ENCODE results near the gene STRN. TPM values are rescaled to one million over a fixed set of nuclear protein-coding genes. Genes with fewer than 3 reads are reported as not detected.

The STRN gene
- total RNA-seq, 8 experiments from 2014 or later: 9.0 to 20.0 (median 10.5) TPM

DNA sequence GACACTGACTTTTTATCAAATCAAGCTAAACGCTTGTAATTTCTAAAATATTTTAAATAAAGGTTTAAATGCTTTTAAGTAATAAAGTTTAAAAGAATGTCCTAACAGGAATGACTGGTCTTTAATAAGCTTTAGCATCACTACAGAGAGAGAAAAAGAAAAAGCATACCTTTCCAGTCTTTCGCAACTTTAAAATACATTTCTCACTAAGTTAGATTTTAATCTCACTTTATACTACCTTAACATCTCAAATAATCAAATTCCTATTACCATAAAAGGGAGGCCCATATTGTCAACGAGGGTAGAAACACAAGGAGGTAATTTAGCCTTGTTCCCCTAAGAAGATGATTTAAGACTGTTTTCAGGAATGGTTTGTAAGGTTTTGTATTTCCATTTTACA is 80.7 kb downstream of the STRN start:
- no peak for ATAC-seq (replicated peaks in 6 of 8)
- in situ Hi-C loops (cut with MboI; ENCODE audit: low pct_unique_long_range_greater_than_20kb in 2 of 9, low sequenced_read_pairs in 9 of 9, unreplicated experiment in 9 of 9): no loop called here
- no peak overlapping the region for H3K4me3 ChIP-seq
- no peak overlapping the region for H3K27ac ChIP-seq
- 56 to 100% (median 94%) methylated on average over 1 to 3 of the region's 3 CpGs for WGBS, 10 experiments
- H3K4me1 ChIP-seq (replicated peaks in 1 of 2): no peaks in the 10 kb centered on the region

DNA sequence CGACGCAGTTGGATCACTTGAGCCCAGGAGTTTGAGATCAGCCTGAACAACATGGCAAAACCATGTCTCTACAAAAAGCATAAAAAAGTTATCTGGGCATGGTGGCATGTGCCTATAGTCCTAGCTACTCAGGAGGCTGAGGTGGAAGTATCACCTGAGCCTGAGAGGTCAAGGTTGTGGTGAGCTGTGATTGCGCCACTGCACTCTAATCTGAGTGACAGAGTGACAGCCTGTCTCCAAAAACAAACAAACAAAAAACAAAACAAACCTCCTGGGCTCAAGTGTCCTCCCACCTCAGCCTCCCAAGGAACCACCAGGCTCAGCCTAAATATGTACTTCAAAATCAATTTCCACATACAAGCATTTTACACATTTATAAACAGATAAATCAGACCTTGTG is 83.8 kb downstream of the STRN start:
- no peak for ATAC-seq (replicated peaks in 6 of 8)
- in situ Hi-C loops (cut with MboI; ENCODE audit: low pct_unique_long_range_greater_than_20kb in 2 of 9, low sequenced_read_pairs in 9 of 9, unreplicated experiment in 9 of 9): no loop called here

DNA sequence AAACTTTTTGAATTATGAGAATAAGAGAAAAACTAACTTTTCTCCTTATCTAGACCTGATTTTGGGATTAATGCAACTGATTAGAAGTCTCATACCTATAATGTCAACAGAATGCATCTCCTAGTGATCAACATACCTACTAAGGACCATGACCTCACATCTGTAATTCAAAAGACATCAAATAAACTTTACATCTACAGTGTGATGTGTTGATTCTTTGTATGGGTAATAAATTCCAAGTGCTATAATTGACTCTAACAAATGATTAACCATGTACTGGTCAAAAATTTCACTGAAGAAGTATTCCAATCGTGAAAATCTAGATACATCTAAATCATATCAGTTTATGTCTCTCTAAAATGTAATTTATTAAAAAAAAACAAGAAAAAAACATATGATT is 84.5 kb downstream of the STRN start:
- in situ Hi-C loops (cut with MboI; ENCODE audit: low pct_unique_long_range_greater_than_20kb in 2 of 9, low sequenced_read_pairs in 9 of 9, unreplicated experiment in 9 of 9): no loop called here
- no peak overlapping the region for H3K4me3 ChIP-seq
- 75 to 100% (median 100%) methylated on average over 1 of the region's 1 CpG; no CpG with 5 or more reads in 3 of the 10 experiments for WGBS, 10 experiments
- no peak for ATAC-seq (replicated peaks in 6 of 8)
- H3K27ac ChIP-seq: no peak overlapping the region
- no peaks in the 10 kb centered on the region for H3K4me1 ChIP-seq (replicated peaks in 1 of 2)

More for the DNA sequence above, 83.8 kb downstream of the STRN start:
- Histone ChIP-seq H3K4me1 (replicated peaks in 1 of 2) (no peaks in the 10 kb centered on the region), H3K4me3 (no peak overlapping the region), H3K27ac (no peak overlapping the region)
- WGBS, 10 experiments: 80 to 100% (median 100%) methylated on average over 1 to 3 of the region's 3 CpGs; no CpG with 5 or more reads in 1 of the 10 experiments

DNA sequence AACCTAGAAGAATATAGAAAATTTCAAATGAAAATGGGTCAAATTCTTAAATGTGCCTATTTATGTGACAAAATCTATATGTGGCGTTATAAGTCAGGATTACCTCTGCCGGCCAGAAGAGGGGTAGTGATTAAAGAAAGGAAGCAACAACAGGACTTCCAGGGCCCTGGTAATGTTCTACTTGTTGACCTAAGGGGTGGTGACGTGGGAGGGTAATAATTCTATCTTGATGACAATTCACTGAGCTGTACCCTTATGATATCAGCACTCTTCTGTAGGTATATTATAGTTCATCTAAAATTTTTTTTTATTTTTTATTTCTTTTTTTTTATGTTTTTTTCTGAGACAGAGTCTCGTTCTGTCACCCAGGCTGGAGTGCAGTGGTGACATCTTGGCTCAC is 87.9 kb downstream of the STRN start:
- no peak for ATAC-seq (replicated peaks in 6 of 8)
- 82 to 100% (median 99%) methylated on average over 2 to 4 of the region's 4 CpGs for WGBS, 10 experiments
- in situ Hi-C loops (cut with MboI; ENCODE audit: low pct_unique_long_range_greater_than_20kb in 2 of 9, low sequenced_read_pairs in 9 of 9, unreplicated experiment in 9 of 9): no loop called here
- Histone ChIP-seq H3K4me1 (replicated peaks in 1 of 2) (no peaks in the 10 kb centered on the region), H3K4me3 (no peak overlapping the region), H3K27ac (no peak overlapping the region)

DNA sequence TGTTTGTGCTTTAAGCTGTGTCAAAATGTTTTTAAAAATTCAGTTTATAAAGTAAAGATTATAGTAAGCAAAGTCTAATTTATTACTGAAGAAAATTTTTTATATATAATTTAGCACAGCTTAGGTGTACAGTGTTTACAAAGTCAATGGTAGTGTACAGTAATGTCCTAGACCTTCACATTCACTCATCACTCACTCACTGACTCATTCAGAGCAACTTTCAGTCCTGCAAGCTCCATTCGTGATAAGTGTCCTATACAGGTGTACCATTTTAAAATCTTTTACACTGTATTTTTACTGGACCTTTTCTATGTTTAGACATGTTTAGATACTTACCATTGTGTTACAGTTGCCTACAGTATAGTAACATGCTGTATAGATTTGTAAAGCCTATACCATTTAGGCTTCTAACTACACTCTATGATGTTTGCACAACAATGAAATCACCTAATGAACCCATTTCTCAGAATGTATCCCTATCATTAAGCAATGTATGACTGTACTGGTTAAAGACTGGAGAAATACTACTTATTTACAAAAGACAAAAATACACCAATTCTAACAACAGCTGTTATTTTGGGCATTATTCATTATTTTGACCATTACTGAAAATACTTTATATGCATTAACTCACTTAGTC is 95.1 kb downstream of the STRN start:
- ATAC-seq (replicated peaks in 6 of 8): no peak
- in situ Hi-C loops (cut with MboI; ENCODE audit: low pct_unique_long_range_greater_than_20kb in 2 of 9, low sequenced_read_pairs in 9 of 9, unreplicated experiment in 9 of 9): no loop called here
- Histone ChIP-seq H3K4me3 (no peak overlapping the region), H3K4me1 (replicated peaks in 1 of 2) (no peaks in the 10 kb centered on the region), H3K27ac (no peak overlapping the region)
- 83 to 100% (median 100%) methylated on average over 1 of the region's 1 CpG; no CpG with 5 or more reads in 4 of the 10 experiments for WGBS, 10 experiments

DNA sequence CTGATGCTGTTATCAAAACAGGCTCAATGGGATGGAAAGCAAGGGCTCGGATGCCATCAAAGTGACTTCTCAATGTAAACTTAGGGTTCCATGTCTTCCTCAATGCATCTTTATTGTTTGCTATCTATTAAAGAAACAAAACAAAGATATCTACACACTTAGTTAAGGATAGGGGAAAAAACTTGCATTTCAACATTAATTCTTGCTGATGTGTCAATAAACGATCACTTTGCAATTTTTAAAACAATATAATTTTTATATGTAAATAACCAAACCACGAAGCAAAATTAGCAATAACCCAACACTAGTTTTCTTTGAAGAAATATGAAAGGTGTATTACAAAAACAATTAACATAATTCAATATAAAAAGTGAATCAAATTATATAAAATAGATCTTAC is 96.7 kb downstream of the STRN start:
- Histone ChIP-seq H3K4me3 (no peak overlapping the region), H3K27ac (no peak overlapping the region), H3K4me1 (replicated peaks in 1 of 2) (no peaks in the 10 kb centered on the region)
- 57 to 91% (median 66%) methylated on average over 3 of the region's 3 CpGs for WGBS, 10 experiments
- in situ Hi-C loops (cut with MboI; ENCODE audit: low pct_unique_long_range_greater_than_20kb in 2 of 9, low sequenced_read_pairs in 9 of 9, unreplicated experiment in 9 of 9): no loop called here
- ATAC-seq (replicated peaks in 6 of 8): no peak

DNA sequence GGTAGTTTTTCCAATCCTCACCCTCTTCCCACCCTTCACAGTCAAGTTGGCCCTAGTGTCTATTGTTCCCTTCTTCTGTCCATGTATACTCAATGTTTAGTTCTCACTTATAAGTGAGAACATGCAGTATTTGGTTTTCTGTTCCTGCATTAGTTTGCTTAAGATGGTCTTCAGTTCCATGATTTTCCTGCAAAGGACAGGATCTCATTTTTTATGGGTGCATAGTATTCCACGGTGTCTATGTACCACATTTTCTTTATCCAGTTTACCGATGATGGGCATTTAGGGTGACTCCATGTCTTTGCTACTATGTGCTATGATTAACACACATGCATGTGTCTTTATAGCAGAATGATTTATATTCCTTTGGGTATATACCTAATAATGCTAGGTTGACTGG is 104.4 kb downstream of the STRN start:
- ATAC-seq (replicated peaks in 6 of 8): no peak
- WGBS, 10 experiments: 86 to 100% (median 100%) methylated on average over 1 to 2 of the region's 2 CpGs; no CpG with 5 or more reads in 2 of the 10 experiments
- in situ Hi-C loops (cut with MboI; ENCODE audit: low pct_unique_long_range_greater_than_20kb in 2 of 9, low sequenced_read_pairs in 9 of 9, unreplicated experiment in 9 of 9): no loop called here
- H3K4me3 ChIP-seq: no peak overlapping the region
- no peak overlapping the region for H3K27ac ChIP-seq
- H3K4me1 ChIP-seq (replicated peaks in 1 of 2): no peaks in the 10 kb centered on the region

DNA sequence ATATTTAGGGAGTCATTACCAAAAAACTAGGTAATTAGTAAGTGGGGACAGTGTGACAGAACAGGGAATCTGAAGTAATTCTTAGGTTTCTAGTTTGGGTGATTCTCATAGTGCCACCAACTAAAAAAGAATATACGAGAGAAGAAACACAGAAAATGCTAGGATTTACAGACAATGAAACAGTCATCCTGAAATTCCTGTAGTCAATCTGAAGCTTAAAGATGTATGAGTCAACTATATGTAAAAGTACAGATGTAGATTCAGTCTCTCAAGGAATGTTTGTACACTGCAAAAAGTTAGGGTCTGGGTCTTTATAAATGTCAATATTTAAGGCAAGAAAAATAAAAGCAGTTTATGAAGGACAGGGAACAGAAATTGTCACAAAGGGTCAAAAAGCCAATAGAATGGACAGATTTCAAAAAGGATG is 107.0 kb downstream of the STRN start:
- WGBS, 10 experiments: 71 to 100% (median 100%) methylated on average over 1 of the region's 1 CpG; no CpG with 5 or more reads in 3 of the 10 experiments
- in situ Hi-C loops (cut with MboI; ENCODE audit: low pct_unique_long_range_greater_than_20kb in 2 of 9, low sequenced_read_pairs in 9 of 9, unreplicated experiment in 9 of 9): no loop called here
- H3K4me1 ChIP-seq (replicated peaks in 1 of 2): no peaks in the 10 kb centered on the region
- H3K4me3 ChIP-seq: no peak overlapping the region
- no peak for ATAC-seq (replicated peaks in 6 of 8)
- no peak overlapping the region for H3K27ac ChIP-seq

DNA sequence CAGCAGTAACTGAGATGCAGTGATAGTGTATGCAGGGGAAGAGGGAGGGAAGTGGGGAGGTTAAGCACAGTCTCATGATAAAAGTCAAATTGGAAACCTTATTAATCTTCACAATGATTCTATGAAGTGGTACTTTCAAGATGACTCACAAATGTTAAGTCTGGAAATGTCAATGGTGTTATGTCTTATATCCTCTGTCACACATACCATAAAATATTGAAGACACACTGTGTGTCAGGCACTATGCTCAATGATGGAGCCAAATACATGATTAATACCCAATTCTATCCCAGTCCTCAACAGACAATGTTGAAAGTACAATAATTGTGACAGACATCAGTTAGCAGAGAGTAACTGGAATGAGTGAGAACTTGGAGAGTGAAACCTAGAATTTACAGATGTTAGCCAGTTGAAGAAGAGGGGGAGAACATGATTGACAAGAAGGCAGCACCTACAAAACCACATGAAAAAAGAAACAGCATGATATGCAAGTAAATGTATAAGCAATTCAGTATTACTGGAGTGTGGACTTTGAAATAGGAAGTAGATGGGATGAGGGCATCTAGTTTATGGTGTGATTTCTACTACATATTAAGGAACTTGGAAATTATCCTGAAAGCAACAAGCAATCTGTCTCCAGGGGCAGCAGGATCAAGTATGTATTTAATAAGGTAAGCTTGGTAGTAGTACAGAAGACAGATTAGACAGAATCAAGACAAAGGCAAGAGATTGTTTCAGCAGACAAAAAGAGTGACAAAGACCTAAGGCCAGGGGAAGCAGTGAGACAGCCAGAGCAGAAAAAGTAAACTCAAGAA is 107.6 kb downstream of the STRN start:
- ATAC-seq (replicated peaks in 6 of 8): no peak
- in situ Hi-C loops (cut with MboI; ENCODE audit: low pct_unique_long_range_greater_than_20kb in 2 of 9, low sequenced_read_pairs in 9 of 9, unreplicated experiment in 9 of 9): no loop called here
- H3K4me3 ChIP-seq: no peak overlapping the region
- no peaks in the 10 kb centered on the region for H3K4me1 ChIP-seq (replicated peaks in 1 of 2)
- H3K27ac ChIP-seq: no peak overlapping the region

DNA sequence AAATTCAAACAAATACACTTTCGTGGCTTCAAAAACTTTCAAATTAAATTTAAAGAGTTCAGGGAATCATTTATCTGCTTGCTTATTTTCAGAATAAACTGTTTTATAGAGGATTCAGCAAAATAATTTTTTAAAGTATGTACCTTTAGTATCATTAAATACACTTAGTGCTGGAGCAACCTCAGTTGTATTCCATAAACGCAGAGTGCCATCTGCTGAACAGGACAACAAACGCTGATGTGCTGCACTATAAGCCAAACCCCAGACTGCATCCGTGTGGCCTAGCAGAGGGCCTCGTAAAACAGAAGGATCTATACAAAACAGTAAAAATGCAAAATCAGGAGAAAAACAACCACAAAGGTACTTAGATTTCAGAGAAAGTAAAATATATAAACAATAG is 108.6 kb downstream of the STRN start:
- WGBS, 10 experiments: 61 to 93% (median 87%) methylated on average over 2 to 5 of the region's 5 CpGs
- Histone ChIP-seq H3K27ac (no peak overlapping the region), H3K4me1 (replicated peaks in 1 of 2) (no peaks in the 10 kb centered on the region), H3K4me3 (no peak overlapping the region)
- no peak for ATAC-seq (replicated peaks in 6 of 8)
- in situ Hi-C loops (cut with MboI; ENCODE audit: low pct_unique_long_range_greater_than_20kb in 2 of 9, low sequenced_read_pairs in 9 of 9, unreplicated experiment in 9 of 9): no loop called here

DNA sequence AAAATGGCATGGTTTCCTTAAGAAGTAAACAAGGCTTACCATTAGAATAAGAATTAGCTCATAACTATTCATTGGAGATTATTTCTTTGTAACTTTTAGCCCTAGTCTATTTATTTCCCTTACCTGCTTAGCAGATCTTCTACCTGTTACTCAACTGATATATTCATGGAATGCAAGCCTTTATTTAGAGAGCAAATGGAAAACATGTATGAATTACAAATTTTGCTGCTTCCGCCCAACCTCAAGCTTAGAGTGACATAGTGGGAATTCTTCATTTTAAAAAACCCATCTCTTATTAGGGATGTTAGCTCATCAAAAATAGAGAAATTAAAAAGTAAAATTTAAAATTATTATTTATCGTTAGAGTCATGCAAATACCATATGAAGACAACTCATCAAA is 110.9 kb downstream of the STRN start:
- Histone ChIP-seq H3K27ac (no peak overlapping the region), H3K4me1 (replicated peaks in 1 of 2) (no peaks in the 10 kb centered on the region), H3K4me3 (no peak overlapping the region)
- 50 to 100% (median 89%) methylated on average over 1 to 2 of the region's 2 CpGs; no CpG with 5 or more reads in 1 of the 10 experiments for WGBS, 10 experiments
- in situ Hi-C loops (cut with MboI; ENCODE audit: low pct_unique_long_range_greater_than_20kb in 2 of 9, low sequenced_read_pairs in 9 of 9, unreplicated experiment in 9 of 9): no loop called here
- peak in 3 of 8 experiments; percentile 33 to 75 (median 66) for ATAC-seq (replicated peaks in 6 of 8)

DNA sequence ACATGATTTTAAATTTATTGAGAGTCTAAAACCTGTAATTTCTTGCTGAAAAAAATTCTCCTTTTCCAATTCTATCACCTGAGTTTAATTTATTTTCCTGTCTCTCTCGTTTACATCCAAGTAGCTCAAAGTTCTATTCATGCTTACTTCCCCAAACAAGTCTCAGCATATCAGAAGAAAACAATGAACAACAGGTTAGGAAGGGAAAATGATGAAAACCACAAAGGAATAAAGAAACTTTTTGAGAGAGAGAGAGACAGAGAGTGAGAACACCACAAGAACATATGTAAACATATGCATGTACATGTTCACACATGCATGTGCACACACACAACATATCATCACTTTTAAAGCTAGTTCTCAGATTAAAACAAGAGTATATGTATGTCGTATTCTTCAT is 112.1 kb downstream of the STRN start:
- 80 to 95% (median 90%) methylated on average over 1 to 2 of the region's 2 CpGs for WGBS, 10 experiments
- no peaks in the 10 kb centered on the region for H3K4me1 ChIP-seq (replicated peaks in 1 of 2)
- no peak for ATAC-seq (replicated peaks in 6 of 8)
- no peak overlapping the region for H3K27ac ChIP-seq
- no peak overlapping the region for H3K4me3 ChIP-seq
- in situ Hi-C loops (cut with MboI; ENCODE audit: low pct_unique_long_range_greater_than_20kb in 2 of 9, low sequenced_read_pairs in 9 of 9, unreplicated experiment in 9 of 9): no loop called here

DNA sequence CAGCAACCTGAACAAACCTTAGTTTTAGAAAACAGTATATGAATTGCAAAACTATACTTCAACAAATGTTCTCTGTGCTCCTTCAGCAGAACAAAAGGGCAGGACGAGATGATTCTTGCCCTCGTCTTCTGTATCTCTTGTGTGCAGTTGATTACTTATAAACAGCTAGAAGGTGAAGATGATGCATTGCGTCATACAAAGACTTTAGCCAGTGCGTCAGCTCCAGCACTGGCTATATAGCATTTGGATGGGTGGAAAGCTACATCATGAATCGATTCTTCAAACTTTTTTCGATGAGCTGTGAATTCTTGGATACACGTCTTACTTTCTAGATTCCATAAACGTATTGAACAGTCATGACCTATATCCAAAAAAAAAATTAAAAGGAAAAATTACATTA is 117.1 kb downstream of the STRN start:
- no peak overlapping the region for H3K27ac ChIP-seq
- in situ Hi-C loops (cut with MboI; ENCODE audit: low pct_unique_long_range_greater_than_20kb in 2 of 9, low sequenced_read_pairs in 9 of 9, unreplicated experiment in 9 of 9): no loop called here
- no peak overlapping the region for H3K4me3 ChIP-seq
- ATAC-seq (replicated peaks in 6 of 8): no peak
- 89 to 100% (median 98%) methylated on average over 2 to 8 of the region's 8 CpGs for WGBS, 10 experiments
- H3K4me1 ChIP-seq (replicated peaks in 1 of 2): no peaks in the 10 kb centered on the region

DNA sequence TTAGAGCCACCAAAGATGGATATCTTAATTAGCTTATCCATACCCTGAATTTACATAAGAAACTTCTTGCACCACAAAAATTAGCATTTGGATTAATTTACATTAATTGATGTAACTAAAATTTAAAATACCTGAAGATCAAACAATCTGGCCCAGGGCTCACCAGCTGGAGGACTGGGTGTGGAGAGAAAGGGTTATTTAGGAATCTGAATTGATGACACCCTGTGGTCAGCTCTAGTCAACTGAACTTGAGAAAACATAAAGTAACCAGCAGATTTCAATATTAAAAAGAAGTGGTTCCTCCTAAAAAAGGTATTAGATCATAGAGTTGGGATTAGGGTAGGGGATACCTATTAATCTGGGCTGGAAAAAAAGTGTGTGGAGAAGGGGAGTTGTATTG is 122.5 kb downstream of the STRN start:
- peak in 3 of 8 experiments; percentile 44 to 95 (median 80) for ATAC-seq (replicated peaks in 6 of 8)
- no peaks in the 10 kb centered on the region for H3K4me1 ChIP-seq (replicated peaks in 1 of 2)
- in situ Hi-C loops (cut with MboI; ENCODE audit: low pct_unique_long_range_greater_than_20kb in 2 of 9, low sequenced_read_pairs in 9 of 9, unreplicated experiment in 9 of 9): no loop called here
- no peak overlapping the region for H3K27ac ChIP-seq
- H3K4me3 ChIP-seq: no peak overlapping the region
